Measurements from ENCODE around the gene TMEM97.

The TMEM97 gene

GRCh38 chr17:28317099-28317965 is 1.7 kb upstream of the TMEM97 start:
- no peak for DNase-seq

DNA sequence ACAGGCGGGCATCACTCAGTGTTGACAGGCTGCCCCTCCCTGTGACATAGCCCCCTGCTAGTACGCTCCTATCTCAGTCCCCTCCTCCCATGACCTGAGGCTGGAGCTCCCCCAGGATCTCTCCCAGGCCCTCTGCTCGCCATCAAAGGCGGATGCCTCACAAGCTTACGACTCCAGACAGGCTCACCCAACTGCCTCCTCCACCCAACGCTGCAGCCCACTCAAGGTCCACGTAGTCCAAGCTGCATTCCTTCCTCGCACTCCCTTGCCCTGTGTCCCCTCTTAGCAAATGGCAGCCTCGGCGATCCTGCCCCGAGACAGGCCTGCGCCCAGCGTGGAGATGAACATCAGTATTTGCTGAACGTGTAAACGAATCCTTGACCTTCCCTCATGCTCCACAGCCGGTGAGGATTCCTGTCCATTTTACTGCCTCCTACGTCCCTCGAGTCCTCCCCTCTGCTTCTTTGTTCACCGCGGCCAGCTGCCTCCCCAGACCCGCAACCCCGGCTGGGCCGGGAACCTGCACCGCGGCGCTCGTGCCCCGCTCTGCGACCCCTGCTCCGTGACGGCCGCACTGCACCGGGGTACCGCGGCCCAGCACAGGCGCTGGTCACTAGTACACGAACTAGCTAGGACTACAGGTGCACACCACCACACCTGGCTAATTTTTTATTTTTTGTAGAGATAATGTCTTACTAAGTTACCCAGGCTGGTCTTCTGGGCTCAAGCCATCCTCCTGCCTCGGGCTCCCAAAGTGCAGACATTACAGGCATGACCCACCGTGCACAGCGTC is 838 bp upstream of the TMEM97 start:
- DNase-seq, result peak; percentile 41

- DNase-seq, result no peak
Observed at GRCh38 chr17:28319598-28319935, 567 bp downstream of the TMEM97 start.

DNA sequence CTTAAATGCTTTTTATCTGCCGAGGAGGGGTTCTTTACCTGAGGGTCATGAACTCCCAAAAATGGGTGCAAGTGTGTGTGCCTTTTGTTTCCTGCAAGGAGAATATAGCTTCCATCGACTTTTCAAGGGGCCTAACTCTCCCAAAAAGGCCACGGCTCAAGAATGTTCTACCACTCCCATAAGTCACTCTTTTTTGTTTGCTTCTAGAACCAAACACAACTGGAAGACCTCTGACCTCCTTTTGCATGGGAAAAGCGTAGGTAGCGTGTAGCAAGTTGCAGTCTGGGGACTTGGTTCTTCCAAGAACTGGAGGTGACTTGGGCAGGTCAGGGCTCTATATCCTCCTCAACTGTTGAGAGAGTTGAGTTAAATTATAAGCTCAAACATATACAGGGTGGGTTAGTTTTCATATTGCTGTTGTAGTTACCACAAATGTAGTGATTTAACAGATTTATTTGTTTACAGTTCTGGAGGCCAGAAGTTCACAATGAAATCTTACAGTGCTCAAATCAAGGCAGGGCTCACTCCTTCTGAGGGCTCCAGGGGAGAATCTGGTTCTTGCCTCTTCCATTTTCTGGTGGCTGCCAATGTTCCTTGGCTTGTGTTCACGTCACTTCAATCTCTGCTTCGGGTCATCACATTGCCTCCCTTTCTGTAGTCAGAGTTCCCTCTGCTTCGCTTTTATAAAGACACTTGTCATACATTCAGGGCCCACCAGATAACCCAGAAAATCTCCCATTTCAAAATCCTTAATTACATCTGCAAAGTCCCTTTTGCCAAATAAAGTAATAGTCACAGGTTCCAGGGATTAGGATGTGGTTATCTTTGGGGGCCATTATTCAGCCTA is 1.4 kb downstream of the TMEM97 start:
- no peak for DNase-seq

DNA sequence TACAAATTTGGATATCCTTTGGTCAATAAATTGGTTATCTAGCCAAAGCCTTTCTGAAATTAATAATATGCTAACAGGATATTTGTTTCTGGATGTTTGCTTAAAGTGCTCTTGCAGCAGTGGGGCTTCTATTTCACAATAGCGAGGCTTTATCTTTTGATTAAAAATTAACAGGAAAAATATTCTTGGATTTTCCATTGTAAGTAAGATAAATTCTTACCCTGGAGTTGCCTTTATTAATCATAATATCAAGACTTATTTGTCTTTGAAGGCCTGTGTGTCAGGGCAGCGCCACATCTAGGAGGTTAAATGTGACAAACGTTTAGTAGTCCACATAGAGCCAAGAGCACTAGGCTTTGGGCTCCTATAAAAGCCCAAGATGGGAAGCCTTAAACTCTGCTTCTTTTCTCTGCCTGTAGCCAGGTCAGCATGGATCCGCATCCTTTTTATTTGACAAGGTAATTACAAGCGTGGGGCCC is 5.3 kb downstream of the TMEM97 start:
- no peak for DNase-seq

DNA sequence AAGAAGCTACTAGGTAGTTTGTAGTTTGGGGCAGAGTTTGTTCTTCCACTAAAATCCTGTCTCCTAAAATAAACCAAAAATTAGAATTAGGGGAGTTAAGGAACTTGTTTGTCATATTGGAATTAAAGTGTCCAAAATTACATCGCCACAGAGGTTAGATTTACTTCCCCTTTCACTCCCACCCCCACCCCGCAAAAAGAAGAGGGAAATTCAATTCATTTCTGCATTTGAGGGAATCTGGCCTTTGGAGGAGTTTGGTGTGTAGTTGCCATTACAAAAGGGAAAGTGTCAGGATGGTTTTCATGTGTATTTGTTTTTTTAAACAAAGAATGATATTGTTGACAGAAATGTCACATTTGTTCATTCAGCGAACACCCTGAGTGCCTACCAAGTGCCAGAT is 5.8 kb downstream of the TMEM97 start:
- no peak for DNase-seq

DNA sequence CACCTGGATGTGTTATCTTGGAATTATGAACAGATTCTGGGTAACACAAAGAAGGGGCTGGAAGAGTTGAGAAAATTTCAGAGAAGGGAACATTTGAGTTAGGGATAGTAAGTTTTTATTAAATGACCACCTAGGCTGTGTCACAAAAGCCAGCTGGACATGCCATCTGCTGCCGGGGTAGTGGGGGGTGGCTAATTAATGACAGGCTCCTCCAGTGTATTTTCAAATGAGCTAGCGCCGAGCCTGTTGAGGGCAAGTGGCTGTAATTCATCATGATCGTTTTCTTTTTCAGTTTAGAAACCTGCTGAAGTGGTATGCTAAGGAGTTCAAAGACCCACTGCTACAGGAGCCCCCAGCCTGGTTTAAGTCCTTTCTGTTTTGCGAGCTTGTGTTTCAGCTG is 6.2 kb downstream of the TMEM97 start:
- DNase-seq, result no peak

- DNase-seq, result no peak
Observed at GRCh38 chr17:28326114-28326513, 7.1 kb downstream of the TMEM97 start.

GRCh38 chr17:28327031-28327607 is 8.1 kb downstream of the TMEM97 start:
- peak; percentile 50 for DNase-seq

- DNase-seq, result no peak
Observed at GRCh38 chr17:28327709-28328108, 8.7 kb downstream of the TMEM97 start.

GRCh38 chr17:28328325-28328724 is 9.3 kb downstream of the TMEM97 start:
- no peak for DNase-seq

DNA sequence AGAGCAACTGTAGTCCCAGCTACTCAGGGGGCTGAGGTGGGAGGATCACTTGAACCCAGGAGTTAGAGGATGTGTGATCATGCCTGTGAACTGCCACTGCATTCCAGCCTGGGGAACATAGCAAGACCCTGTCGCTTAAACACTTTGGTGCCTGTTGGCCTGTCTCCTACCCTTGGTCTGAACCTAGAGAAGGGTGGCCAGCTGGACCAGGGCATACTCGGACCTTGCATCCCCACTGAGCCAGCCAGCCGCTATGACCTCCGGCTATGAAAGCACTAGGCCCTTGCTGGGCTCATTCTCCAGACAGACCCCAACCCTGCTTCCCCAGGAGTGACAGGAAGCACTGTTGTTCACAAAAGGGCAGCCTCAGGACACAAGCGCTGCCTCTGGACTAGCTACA is 11.7 kb downstream of the TMEM97 start:
- DNase-seq, result no peak

- DNase-seq, result no peak
Observed at GRCh38 chr17:28331891-28332420, 13.0 kb downstream of the TMEM97 start.

- no peak for DNase-seq
Observed at GRCh38 chr17:28333083-28333746, 14.2 kb downstream of the TMEM97 start.

- DNase-seq, result no peak
Observed at GRCh38 chr17:28334171-28334570, 15.2 kb downstream of the TMEM97 start.

DNA sequence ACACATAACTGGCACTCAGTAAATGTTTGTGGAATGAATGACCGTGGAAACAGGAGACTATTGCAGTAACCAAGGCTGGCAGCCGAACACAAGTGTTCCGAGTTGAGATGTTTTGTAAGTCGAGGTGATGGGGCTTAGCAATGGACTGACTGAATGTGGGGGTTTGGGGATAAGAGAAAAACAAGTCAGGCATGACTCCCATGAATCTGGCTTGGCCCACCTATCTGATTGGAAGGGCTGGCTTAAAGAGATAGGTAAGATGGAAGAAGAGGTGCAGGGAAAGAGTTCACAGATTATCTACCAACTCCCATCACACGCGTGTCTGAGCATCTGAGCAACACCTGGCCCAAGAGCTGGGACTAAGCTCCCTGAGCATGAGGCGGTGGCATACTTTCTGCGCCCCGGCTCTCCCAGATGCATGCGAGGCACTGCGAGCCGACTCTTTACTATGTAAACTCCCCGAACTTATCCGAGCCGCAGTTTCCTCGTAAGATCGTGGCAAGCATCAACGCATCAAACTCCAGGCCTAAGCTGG is 15.7 kb downstream of the TMEM97 start:
- DNase-seq, result no peak

DNA sequence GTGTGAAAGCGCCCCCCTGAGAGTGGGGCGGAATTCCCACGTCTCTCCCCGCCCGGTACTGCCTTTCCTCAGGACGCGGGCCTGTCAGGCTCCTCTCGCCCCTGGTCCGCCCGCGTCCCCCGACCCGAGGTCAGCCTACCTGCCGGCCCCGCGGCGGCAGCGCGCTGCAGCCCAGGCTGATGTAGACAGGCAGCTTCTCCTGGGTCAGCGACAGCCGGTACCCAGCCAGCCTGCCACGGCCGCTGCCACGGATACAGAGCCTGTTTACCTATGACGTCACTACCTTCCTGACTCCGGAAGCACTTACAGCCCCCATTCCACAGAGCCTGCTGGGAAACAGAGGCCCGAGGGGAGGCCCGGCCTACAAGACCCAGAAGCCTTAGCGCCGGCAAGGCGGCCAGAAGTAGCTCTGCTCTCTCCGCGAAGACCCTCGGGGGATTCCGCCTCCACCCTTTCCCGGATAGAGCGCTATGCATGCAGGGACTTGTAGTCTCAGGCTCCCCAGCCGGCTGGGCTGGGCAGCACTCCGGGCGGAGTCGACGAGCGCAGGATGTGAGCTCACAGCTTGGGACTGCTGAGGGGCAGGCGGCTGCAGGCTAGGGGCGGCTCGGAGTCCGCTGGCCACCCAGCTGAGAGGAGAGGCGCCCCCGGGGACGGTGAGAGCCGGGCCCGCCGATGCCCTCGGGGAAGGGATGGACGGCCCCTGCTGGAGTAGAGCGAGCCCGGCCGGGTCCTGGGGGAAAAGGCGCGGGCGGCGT is 16.4 kb downstream of the TMEM97 start, which contains the start of the genes IFT20 and TNFAIP1:
TSS of gene IFT20 (minus strand) at position 272 of the 758 bp plus-strand sequence. CDS start 3,487 bp downstream, outside the sequence.
TSS of gene TNFAIP1 (plus strand) at position 561 of the 758 bp plus-strand sequence. CDS start 3,761 bp downstream, outside the sequence.
- DNase-seq, result peak; percentile 98

DNA sequence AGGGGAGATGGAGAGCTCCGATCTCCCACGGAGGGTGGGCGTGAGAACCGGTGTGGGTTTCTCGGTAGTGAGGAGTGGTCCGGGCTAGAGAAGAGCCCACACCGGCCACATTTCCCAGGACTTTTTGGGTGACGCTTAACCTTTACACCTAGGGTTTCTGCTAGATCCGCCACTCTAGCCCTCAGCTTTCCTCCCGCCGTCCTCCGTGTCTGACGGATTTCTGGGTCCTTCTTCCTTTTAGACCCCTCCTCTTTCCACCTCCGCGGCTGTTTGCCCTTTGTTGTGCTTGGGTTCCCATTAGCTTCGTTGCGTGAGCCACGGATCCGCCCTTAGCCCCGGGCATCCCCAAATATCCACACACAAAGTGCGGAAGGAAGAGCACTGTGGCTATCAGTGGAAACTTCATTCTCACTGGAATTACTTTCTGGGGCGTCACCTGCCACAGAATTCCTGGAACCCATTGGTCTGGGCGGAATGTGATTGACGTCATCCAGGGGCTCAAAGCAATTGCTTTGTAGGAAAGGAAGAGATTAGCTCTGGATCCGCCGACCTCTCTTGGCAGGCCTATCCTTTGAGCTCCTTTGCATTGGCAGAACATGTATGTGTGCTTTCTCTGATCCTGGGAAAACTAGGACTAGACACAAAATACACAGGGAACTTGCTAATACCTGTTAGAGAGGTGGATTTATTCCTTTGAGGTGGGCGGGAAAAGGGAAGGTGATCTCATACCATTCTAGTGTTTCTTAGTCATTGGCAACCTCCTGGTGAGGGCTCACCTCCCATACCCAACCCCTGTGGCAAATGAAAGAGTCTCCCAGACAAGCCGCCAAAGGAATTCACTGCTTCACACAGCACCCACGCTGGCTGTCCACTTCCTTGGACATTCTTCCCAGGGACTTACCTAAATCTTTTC is 17.2 kb downstream of the TMEM97 start:
- DNase-seq, result peak; percentile 50

DNA sequence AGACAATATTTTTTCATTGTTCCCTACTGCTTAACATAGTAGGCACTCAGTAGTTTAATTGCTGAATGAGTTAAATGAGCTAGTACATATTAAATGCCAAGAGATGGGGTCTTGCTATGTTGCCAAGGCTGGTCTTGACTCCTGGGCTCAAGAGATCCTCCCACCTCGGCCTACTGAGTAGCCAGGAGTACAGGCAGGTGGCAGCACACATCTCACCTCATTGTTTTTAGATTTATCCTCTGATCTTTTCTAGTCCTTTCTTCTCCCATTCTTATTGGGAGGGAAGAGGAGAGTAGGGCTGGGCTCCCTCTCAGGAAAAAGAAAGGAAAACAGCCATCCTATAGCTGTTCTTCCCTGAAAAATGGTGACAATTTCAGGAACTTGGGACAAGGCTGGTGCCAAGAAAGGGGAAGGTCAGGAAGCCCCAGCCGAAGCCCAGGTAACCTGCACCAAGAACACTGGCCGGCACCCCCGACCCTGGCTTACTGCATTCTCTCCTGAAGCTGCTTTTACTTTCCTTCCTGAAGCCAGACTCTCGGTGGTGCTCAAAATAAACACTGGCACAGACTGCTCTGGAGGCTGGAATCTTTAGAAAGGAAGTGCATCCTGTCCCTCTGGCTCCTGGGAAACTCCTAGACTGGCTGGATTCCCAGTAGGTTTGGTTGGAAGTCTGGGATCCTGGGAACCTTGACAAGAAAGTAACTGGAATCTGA is 19.2 kb downstream of the TMEM97 start:
- no peak for DNase-seq
